Measurements from ENCODE around the gene ZNF804A. TPM values are rescaled to one million over a fixed set of nuclear protein-coding genes. Genes with fewer than 3 reads are reported as not detected.

The ZNF804A gene
- polyA plus RNA-seq, 4 donors, result 0.22 to 1.9 (median 0.55) TPM

DNA sequence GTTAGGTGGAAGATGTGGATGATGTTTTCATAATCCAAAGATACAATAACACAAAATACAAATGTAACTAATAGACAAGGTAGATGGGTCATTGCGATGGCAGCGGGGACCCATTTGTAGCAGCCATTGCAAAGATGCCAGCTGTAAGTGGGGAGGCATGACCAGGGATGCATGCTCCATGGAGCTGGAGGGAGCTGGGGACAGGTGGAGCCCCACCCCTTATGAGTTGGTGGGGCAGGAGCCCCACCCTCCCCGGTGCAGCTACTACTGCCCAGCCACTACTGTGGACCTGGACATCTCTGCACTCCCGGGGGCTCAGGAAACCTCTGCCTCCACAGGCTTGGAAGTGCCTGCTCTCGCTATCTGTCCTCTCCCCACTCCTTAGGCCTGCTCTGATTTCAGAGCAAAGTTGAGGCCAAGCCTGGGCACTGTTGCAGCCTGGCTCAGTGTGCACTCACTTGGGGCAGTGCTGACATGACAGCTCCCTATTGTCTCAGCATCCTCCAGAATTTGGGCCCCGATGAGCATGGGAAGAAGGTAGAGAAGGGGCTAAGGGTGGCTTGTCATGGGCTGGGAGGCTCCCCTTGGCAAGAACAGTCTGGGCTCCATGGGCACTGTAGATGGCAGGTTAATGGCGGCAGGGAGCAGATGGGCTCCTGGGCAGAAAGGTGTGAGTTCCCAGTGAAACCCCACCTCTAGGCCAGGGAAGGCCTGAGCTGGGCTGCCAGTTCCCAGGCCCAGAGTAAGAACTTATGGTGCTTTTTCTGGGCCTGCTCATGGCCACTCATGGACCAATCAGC, 81.1 kb downstream of the ZNF804A start:
- Histone ChIP-seq H3K4me1 (ENCODE audit: control insufficient read depth in 3 of 3, insufficient read depth in 2 of 3, low read depth in 1 of 3, low read length in 2 of 3) (no peaks in the 10 kb centered on the region), H3K27ac (ENCODE audit: low read depth in 1 of 3, low read length in 2 of 3) (no peak overlapping the region), H3K4me3 (ENCODE audit: low read depth in 1 of 3, low read length in 3 of 3) (no peak overlapping the region), H3K9me3 (ENCODE audit: control insufficient read depth in 2 of 2, insufficient read depth in 1 of 2, low read depth in 1 of 2, low read length in 1 of 2) (peaks cover 2 to 14% of the 10 kb centered on the region in 2 donors), H3K36me3 (ENCODE audit: control insufficient read depth in 3 of 3, insufficient read depth in 2 of 3, low read depth in 1 of 3, low read length in 3 of 3) (no peaks in the 10 kb centered on the region), H3K27me3 (ENCODE audit: control insufficient read depth in 3 of 3, insufficient read depth in 3 of 3, low read length in 3 of 3) (no peaks in the 10 kb centered on the region)
- 88 to 97% (median 95%) methylated on average over 7 of the region's 7 CpGs for WGBS, 3 donors
- FAIRE-seq (no peak), DNase-seq (no peak)

- H3K27ac ChIP-seq (ENCODE audit: low read depth in 1 of 3, low read length in 2 of 3), result no peak overlapping the region
- H3K27me3 ChIP-seq (ENCODE audit: control insufficient read depth in 3 of 3, insufficient read depth in 3 of 3, low read length in 3 of 3), result no peaks in the 10 kb centered on the region
- no peaks in the 10 kb centered on the region for H3K4me1 ChIP-seq (ENCODE audit: control insufficient read depth in 3 of 3, insufficient read depth in 2 of 3, low read depth in 1 of 3, low read length in 2 of 3)
- no peak for DNase-seq
- FAIRE-seq, result no peak
- WGBS, 3 donors, result 96 to 100% (median 100%) methylated on average over 2 of the region's 2 CpGs
- H3K9me3 ChIP-seq (ENCODE audit: control insufficient read depth in 2 of 2, insufficient read depth in 1 of 2, low read depth in 1 of 2, low read length in 1 of 2), result peaks cover 2 to 14% of the 10 kb centered on the region in 2 donors
- H3K36me3 ChIP-seq (ENCODE audit: control insufficient read depth in 3 of 3, insufficient read depth in 2 of 3, low read depth in 1 of 3, low read length in 3 of 3), result no peaks in the 10 kb centered on the region
- H3K4me3 ChIP-seq (ENCODE audit: low read depth in 1 of 3, low read length in 3 of 3), result no peak overlapping the region
These were observed 82.5 kb downstream of the ZNF804A start for GRCh38 chr2:184680825-184681224.

DNA sequence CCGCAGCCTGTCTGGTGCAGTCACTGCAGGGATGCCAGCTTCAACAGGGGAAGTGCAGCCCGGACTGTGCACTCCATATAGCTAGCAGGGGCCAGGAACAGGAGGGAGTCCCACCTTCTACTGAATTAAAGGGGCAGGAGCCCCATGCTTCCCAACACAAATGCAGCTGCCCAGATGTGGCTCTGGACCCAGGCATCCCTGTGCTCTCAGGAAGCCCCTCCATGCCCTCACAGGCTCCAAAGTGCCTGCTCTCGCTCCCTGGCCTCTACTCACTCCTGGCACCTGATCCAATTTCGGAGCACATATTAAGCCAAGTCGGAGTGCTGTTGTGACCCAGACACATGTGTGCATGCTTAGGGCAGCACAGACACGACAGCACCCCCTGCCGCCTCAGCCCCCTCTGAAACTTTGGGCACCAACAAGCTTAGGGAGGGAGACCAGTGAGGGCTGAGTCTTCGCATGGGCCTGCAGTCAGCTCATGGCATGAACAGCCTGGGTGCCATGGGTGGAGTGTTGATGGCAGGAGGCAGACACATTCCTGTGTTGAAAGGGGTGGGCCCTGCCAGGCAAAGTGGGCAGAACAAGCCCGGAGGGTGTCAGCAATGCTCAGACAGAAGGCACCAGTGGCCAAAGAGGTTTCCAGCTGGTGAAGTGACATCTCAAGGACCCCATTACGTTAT, 83.5 kb downstream of the ZNF804A start:
- Histone ChIP-seq H3K36me3 (ENCODE audit: control insufficient read depth in 3 of 3, insufficient read depth in 2 of 3, low read depth in 1 of 3, low read length in 3 of 3) (no peaks in the 10 kb centered on the region), H3K27ac (ENCODE audit: low read depth in 1 of 3, low read length in 2 of 3) (no peak overlapping the region), H3K9me3 (ENCODE audit: control insufficient read depth in 2 of 2, insufficient read depth in 1 of 2, low read depth in 1 of 2, low read length in 1 of 2) (peaks cover 2 to 14% of the 10 kb centered on the region in 2 donors), H3K4me3 (ENCODE audit: low read depth in 1 of 3, low read length in 3 of 3) (no peak overlapping the region), H3K27me3 (ENCODE audit: control insufficient read depth in 3 of 3, insufficient read depth in 3 of 3, low read length in 3 of 3) (no peaks in the 10 kb centered on the region), H3K4me1 (ENCODE audit: control insufficient read depth in 3 of 3, insufficient read depth in 2 of 3, low read depth in 1 of 3, low read length in 2 of 3) (no peaks in the 10 kb centered on the region)
- DNase-seq (no peak), FAIRE-seq (no peak)
- 80 to 89% (median 88%) methylated on average over 10 of the region's 10 CpGs for WGBS, 3 donors

DNA sequence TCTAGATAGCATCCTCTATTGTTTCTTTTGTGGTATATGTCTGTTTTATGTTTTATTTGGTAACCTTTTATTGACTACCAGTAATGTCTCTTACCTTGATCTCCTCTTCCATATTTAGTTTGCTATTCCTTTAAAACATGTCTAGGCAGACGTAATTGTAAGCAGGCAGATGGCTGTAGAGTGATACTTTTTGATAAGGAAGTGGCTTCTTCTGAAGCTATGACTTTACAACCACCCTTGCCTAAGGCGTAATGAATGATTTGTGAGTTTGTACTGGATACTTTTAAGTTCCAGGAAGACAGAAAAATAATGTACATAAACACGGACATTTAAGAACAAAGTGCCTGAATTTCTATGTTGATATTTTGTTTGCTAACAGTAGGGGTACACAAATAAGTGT, 85.6 kb downstream of the ZNF804A start:
- FAIRE-seq, result no peak

DNA sequence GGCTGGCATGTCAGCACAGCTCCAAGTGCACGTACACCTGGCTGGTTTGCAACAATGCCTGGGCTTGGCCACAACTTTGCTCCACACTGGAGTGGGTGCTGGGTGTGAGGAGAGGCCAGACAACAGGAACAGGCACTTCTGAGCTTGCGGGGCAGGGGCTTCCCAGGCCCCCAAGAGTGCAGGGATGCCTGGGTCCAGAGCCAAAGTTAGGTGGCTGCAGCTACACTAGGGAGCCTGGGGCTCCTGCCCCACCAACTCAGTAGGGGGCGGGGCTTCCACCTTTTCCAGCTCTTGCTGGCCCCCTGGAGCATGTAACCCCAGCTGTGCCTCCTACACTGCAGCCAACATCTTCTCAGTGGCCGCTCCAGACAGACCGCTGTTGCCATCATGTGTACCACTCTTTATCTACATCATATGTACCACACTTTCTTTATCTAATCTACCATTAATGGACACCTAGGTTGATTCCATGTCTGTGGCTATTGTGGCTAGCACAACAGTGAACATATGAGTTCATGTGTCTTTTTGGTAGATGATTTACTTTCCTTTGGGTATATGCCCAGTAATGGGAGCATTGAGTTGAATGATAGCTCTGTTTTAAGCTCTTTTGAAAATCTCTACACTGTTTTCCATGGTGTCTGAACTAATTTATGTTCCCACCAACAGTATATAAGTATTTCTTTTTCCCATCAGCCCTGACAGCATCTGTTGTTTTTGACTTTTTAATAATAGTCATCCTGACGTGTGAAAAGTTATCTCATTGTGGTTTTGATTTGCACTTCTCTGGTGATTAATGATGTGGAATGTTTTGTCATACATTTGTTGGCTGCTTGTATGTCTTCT, 87.9 kb downstream of the ZNF804A start:
- 79 to 86% (median 86%) methylated on average over 6 of the region's 6 CpGs for WGBS, 3 donors
- Histone ChIP-seq H3K27me3 (ENCODE audit: control insufficient read depth in 3 of 3, insufficient read depth in 3 of 3, low read length in 3 of 3) (no peaks in the 10 kb centered on the region), H3K4me1 (ENCODE audit: control insufficient read depth in 3 of 3, insufficient read depth in 2 of 3, low read depth in 1 of 3, low read length in 2 of 3) (no peaks in the 10 kb centered on the region), H3K4me3 (ENCODE audit: low read depth in 1 of 3, low read length in 3 of 3) (no peak overlapping the region), H3K27ac (ENCODE audit: low read depth in 1 of 3, low read length in 2 of 3) (no peak overlapping the region), H3K9me3 (ENCODE audit: control insufficient read depth in 2 of 2, insufficient read depth in 1 of 2, low read depth in 1 of 2, low read length in 1 of 2) (no peaks in the 10 kb centered on the region), H3K36me3 (ENCODE audit: control insufficient read depth in 3 of 3, insufficient read depth in 2 of 3, low read depth in 1 of 3, low read length in 3 of 3) (no peaks in the 10 kb centered on the region)
- FAIRE-seq (no peak), DNase-seq (no peak)

More for the DNA sequence above, 85.6 kb downstream of the ZNF804A start:
- no peaks in the 10 kb centered on the region for H3K4me1 ChIP-seq (ENCODE audit: control insufficient read depth in 3 of 3, insufficient read depth in 2 of 3, low read depth in 1 of 3, low read length in 2 of 3)
- DNase-seq, result no peak
- H3K36me3 ChIP-seq (ENCODE audit: control insufficient read depth in 3 of 3, insufficient read depth in 2 of 3, low read depth in 1 of 3, low read length in 3 of 3), result no peaks in the 10 kb centered on the region
- H3K4me3 ChIP-seq (ENCODE audit: low read depth in 1 of 3, low read length in 3 of 3), result no peak overlapping the region
- H3K27ac ChIP-seq (ENCODE audit: low read depth in 1 of 3, low read length in 2 of 3), result no peak overlapping the region
- 56 to 65% (median 60%) methylated on average over 3 of the region's 3 CpGs for WGBS, 3 donors
- no peaks in the 10 kb centered on the region for H3K27me3 ChIP-seq (ENCODE audit: control insufficient read depth in 3 of 3, insufficient read depth in 3 of 3, low read length in 3 of 3)
- peaks cover 2 to 14% of the 10 kb centered on the region in 2 donors for H3K9me3 ChIP-seq (ENCODE audit: control insufficient read depth in 2 of 2, insufficient read depth in 1 of 2, low read depth in 1 of 2, low read length in 1 of 2)

GRCh38 chr2:184689638-184690037, 91.3 kb downstream of the ZNF804A start:
- Histone ChIP-seq H3K27me3 (ENCODE audit: control insufficient read depth in 3 of 3, insufficient read depth in 3 of 3, low read length in 3 of 3) (no peaks in the 10 kb centered on the region), H3K36me3 (ENCODE audit: control insufficient read depth in 3 of 3, insufficient read depth in 2 of 3, low read depth in 1 of 3, low read length in 3 of 3) (no peaks in the 10 kb centered on the region), H3K4me1 (ENCODE audit: control insufficient read depth in 3 of 3, insufficient read depth in 2 of 3, low read depth in 1 of 3, low read length in 2 of 3) (no peaks in the 10 kb centered on the region), H3K4me3 (ENCODE audit: low read depth in 1 of 3, low read length in 3 of 3) (no peak overlapping the region), H3K9me3 (ENCODE audit: control insufficient read depth in 2 of 2, insufficient read depth in 1 of 2, low read depth in 1 of 2, low read length in 1 of 2) (no peaks in the 10 kb centered on the region), H3K27ac (ENCODE audit: low read depth in 1 of 3, low read length in 2 of 3) (no peak overlapping the region)
- peak; percentile 19 for FAIRE-seq
- DNase-seq, result peak; percentile 5 to 25
- 33 to 52% (median 42%) methylated on average over 1 of the region's 1 CpG for WGBS, 3 donors

GRCh38 chr2:184692141-184692734, 93.9 kb downstream of the ZNF804A start:
- FAIRE-seq (no peak), DNase-seq (no peak)
- Histone ChIP-seq H3K4me1 (ENCODE audit: control insufficient read depth in 3 of 3, insufficient read depth in 2 of 3, low read depth in 1 of 3, low read length in 2 of 3) (no peaks in the 10 kb centered on the region), H3K27me3 (ENCODE audit: control insufficient read depth in 3 of 3, insufficient read depth in 3 of 3, low read length in 3 of 3) (no peaks in the 10 kb centered on the region), H3K9me3 (ENCODE audit: control insufficient read depth in 2 of 2, insufficient read depth in 1 of 2, low read depth in 1 of 2, low read length in 1 of 2) (no peaks in the 10 kb centered on the region), H3K4me3 (ENCODE audit: low read depth in 1 of 3, low read length in 3 of 3) (no peak overlapping the region), H3K36me3 (ENCODE audit: control insufficient read depth in 3 of 3, insufficient read depth in 2 of 3, low read depth in 1 of 3, low read length in 3 of 3) (no peaks in the 10 kb centered on the region), H3K27ac (ENCODE audit: low read depth in 1 of 3, low read length in 2 of 3) (no peak overlapping the region)
- 64 to 86% (median 80%) methylated on average over 3 of the region's 3 CpGs for WGBS, 3 donors

GRCh38 chr2:184696644-184697043, 98.3 kb downstream of the ZNF804A start:
- WGBS, 3 donors, result 56 to 86% (median 68%) methylated on average over 1 of the region's 1 CpG
- no peaks in the 10 kb centered on the region for H3K27me3 ChIP-seq (ENCODE audit: control insufficient read depth in 3 of 3, insufficient read depth in 3 of 3, low read length in 3 of 3)
- FAIRE-seq (no peak), DNase-seq (no peak)
- H3K9me3 ChIP-seq (ENCODE audit: control insufficient read depth in 2 of 2, insufficient read depth in 1 of 2, low read depth in 1 of 2, low read length in 1 of 2), result no peaks in the 10 kb centered on the region
- no peak overlapping the region for H3K4me3 ChIP-seq (ENCODE audit: low read depth in 1 of 3, low read length in 3 of 3)
- no peak overlapping the region for H3K27ac ChIP-seq (ENCODE audit: low read depth in 1 of 3, low read length in 2 of 3)
- H3K36me3 ChIP-seq (ENCODE audit: control insufficient read depth in 3 of 3, insufficient read depth in 2 of 3, low read depth in 1 of 3, low read length in 3 of 3), result no peaks in the 10 kb centered on the region
- H3K4me1 ChIP-seq (ENCODE audit: control insufficient read depth in 3 of 3, insufficient read depth in 2 of 3, low read depth in 1 of 3, low read length in 2 of 3), result no peaks in the 10 kb centered on the region

Data from small intestine (tissue), 7 donors.